ENCODE measurements around the gene ADARB2. TPM values are rescaled to one million over a fixed set of nuclear protein-coding genes. Genes with fewer than 3 reads are reported as not detected.
"Not testable (repeated sequence)": the region's sequence is repeated elsewhere in the genome, so short reads cannot be mapped to it uniquely, and the experiment has no call there.

Gene ADARB2
- total RNA-seq, 1 donor from 2014 or later: 0.05 TPM

DNA sequence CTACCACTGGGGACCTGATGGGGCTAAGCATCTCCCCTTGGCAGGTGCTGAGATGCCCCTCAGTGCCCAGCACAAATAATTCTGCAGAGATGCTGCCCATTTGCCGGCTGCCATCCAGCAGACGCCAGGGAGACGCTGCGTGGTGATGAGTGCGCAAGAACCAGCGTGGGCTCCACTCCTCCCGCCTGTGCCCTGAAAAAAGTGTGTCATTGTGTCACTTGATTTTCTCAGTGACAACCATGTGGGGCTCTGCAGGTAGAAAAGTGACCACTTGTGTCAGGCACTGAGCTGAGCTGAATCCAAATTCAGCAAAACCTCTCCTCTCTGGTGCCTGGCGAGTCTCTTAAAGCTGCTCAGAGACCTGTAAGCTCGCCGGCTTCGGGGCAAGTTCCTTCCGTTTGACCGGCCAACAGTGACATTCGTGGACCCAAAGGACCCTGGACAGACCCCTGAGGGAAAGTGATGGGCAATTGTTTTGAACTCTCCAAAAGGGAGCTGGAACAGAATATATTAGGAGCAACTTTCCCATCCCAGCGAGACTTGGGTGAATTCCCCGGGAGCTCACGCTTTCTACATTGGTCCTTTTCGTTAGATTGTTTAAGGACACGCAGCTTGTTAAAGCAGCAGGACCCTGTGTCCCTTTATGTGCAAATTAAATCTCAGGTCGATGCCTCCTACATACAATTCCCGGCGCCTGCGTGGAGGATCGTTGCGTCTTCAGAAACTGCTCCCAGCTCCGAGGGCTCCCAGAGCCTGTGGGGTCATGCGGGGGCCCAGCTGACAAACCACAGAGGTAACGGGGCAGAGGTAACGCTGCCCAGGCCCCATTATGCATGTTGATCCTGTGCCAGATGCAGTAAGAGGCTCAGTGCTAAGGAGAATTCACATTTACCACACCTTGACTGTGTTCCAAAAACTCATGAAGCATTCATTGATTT, 332.7 kb downstream of the ADARB2 start:
- H3K4me3 Mint-ChIP-seq (ENCODE audit: low read depth): no peak overlapping the region
- no peaks in the 10 kb centered on the region for H3K9me3 Mint-ChIP-seq
- no peak overlapping the region for H3K27ac Mint-ChIP-seq
- intact Hi-C loops (cut with micrococcal nuclease): no loop called here
- no peaks in the 10 kb centered on the region for H3K4me1 Mint-ChIP-seq (ENCODE audit: low read depth)
- no peaks in the 10 kb centered on the region for H3K27me3 Mint-ChIP-seq (ENCODE audit: low read depth)
- no peak for DNase-seq (ENCODE audit: low spot score)
- no peaks in the 10 kb centered on the region for H3K36me3 Mint-ChIP-seq (ENCODE audit: low read depth)

DNA sequence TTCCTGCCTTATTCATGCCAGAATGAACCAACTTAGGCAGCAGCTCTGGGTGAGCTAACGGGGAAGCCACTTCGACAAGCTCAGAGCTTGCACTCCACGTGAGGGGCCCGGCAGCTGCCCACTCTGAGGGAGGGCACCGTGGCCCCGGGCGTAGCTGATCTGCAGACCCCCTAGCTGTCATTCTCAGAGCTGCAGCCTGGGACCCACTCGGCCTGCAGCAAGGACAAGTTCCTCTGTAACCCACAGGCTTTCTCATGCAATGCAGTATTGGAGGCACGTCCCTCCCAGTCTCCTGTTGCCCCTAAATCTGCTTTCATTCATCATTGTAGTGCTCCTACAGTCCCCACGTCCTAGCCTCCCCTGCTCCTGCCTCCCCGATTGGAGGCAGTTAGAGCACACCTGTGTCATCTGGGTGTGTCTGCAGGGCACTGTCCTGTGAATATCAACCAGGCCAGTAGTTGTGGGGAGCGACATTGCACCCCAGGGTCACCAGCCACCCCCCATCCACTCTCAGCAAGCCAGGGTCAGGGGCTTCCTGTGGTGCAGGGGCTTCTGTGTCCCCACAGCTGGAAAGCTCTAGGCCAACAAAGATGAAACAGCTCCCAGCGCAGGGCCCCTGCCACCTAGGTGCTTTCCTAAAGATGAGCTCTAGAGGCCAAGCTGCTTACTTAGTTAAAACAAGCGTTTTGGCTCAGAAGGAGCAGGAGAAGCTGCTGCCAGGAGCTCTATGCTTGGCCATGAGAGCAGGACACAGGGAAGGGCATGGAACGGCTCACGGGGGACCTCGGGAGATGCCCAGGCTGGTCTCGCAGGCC, 333.6 kb downstream of the ADARB2 start:
- intact Hi-C loops (cut with micrococcal nuclease): no loop called here
- Mint-ChIP-seq H3K27me3 (ENCODE audit: low read depth) (no peaks in the 10 kb centered on the region), H3K27ac (no peak overlapping the region), H3K9me3 (no peaks in the 10 kb centered on the region), H3K4me1 (ENCODE audit: low read depth) (no peaks in the 10 kb centered on the region), H3K4me3 (ENCODE audit: low read depth) (no peak overlapping the region), H3K36me3 (ENCODE audit: low read depth) (no peaks in the 10 kb centered on the region)
- DNase-seq (ENCODE audit: low spot score): no peak

DNA sequence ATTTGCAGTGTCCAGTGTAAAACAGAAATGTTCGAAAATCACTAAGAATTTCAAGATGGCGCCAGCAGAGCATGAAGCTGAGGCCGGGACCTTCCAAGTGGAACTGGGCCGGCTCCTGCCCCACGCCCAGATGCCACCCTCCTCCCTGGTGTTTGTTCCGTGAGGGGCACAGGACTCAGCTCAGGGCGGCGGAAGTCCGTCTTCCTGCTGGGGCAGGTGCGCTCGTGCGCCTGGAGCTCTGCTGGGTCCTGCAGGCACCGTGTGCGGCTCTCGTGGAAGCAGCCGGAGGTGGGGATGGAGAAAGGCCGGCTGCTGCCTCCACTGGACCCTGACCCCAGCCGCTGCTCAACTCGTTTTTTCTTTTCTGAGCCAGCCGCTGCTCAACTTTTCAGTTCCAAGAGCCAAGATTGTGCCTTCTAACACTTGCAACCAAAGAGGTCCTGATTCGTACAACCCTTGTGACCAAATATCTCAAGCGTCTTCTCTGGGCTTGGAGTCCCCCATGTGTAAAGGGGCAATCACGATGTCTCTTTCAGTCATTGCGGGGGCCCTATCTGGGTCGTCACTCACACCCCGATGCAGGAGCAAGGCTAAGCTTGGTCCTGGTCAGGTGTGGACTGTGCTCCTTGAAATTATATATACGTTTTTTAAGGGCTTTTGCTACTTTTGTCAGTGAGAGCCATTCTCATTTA, 334.4 kb downstream of the ADARB2 start:
- Mint-ChIP-seq H3K9me3 (no peaks in the 10 kb centered on the region), H3K27ac (no peak overlapping the region), H3K36me3 (ENCODE audit: low read depth) (no peaks in the 10 kb centered on the region), H3K27me3 (ENCODE audit: low read depth) (no peaks in the 10 kb centered on the region), H3K4me3 (ENCODE audit: low read depth) (no peak overlapping the region), H3K4me1 (ENCODE audit: low read depth) (no peaks in the 10 kb centered on the region)
- no peak for DNase-seq (ENCODE audit: low spot score)
- intact Hi-C loops (cut with micrococcal nuclease): no loop called here

- Mint-ChIP-seq H3K4me1 (ENCODE audit: low read depth) (no peaks in the 10 kb centered on the region), H3K27ac (no peak overlapping the region), H3K4me3 (ENCODE audit: low read depth) (no peak overlapping the region), H3K27me3 (ENCODE audit: low read depth) (no peaks in the 10 kb centered on the region), H3K9me3 (no peaks in the 10 kb centered on the region), H3K36me3 (ENCODE audit: low read depth) (no peaks in the 10 kb centered on the region)
- intact Hi-C loops (cut with micrococcal nuclease): no loop called here
- DNase-seq (ENCODE audit: low spot score): no peak
These were observed 335.1 kb downstream of the ADARB2 start for GRCh38 chr10:1402016-1402770.

GRCh38 chr10:1401071-1401965, 336.0 kb downstream of the ADARB2 start:
- Mint-ChIP-seq H3K9me3 (no peaks in the 10 kb centered on the region), H3K27ac (no peak overlapping the region), H3K27me3 (ENCODE audit: low read depth) (no peaks in the 10 kb centered on the region), H3K4me3 (ENCODE audit: low read depth) (no peak overlapping the region), H3K36me3 (ENCODE audit: low read depth) (no peaks in the 10 kb centered on the region), H3K4me1 (ENCODE audit: low read depth) (no peaks in the 10 kb centered on the region)
- DNase-seq (ENCODE audit: low spot score): no peak
- intact Hi-C loops (cut with micrococcal nuclease): no loop called here

DNA sequence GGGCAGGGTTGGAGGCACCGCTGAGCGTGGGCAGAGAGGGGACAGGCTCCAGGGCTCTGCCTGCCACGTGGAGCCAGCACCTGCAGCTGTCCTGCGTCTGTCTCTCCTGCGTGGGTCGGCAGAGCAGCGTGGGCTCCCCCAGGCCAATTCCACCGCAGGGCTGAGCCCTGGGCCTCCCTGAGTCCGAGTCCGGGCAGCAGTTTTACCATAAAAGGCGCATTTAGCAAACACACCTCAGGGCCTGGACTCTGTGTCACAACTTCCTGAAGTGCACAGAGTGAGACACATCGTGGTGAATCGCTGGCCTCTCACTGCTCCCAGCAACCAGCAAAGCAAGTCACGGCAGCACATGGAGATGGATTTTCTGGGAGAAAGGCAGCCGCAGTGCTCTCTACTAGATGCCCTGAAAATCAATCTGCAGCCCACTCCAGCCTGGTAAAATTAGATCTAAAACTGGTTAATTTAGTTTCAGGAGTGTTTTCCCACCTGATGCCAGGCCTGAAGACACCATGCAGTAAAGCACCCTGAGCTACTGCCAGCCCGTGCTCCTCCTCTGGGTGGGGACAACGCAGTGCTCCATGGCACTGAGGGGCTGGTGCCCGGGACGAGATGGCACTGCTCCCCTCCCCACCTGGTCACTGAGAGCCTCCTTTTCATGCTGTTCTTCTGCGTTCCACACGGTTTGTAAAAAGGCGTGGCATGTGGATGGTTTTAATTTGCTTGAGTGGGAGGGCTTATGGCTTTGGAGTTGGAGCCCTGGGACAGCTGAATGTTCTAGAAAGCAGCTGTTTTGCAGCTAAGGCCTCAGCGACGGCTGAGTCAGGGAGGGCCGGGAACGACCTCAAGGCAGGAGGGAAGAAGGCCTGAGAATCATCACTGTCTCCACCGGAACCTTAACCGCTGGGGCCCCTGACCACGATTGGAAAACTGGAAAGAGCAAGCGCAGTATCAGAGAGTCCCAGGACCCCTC, 336.9 kb downstream of the ADARB2 start:
- intact Hi-C loops (cut with micrococcal nuclease): no loop called here
- no peaks in the 10 kb centered on the region for H3K9me3 Mint-ChIP-seq
- DNase-seq (ENCODE audit: low spot score): no peak
- H3K4me1 Mint-ChIP-seq (ENCODE audit: low read depth): no peaks in the 10 kb centered on the region
- H3K27ac Mint-ChIP-seq: no peak overlapping the region
- no peaks in the 10 kb centered on the region for H3K27me3 Mint-ChIP-seq (ENCODE audit: low read depth)
- H3K36me3 Mint-ChIP-seq (ENCODE audit: low read depth): no peaks in the 10 kb centered on the region
- H3K4me3 Mint-ChIP-seq (ENCODE audit: low read depth): no peak overlapping the region

GRCh38 chr10:1399431-1400100, 337.8 kb downstream of the ADARB2 start:
- Mint-ChIP-seq H3K4me3 (ENCODE audit: low read depth) (no peak overlapping the region), H3K27ac (no peak overlapping the region), H3K36me3 (ENCODE audit: low read depth) (no peaks in the 10 kb centered on the region), H3K4me1 (ENCODE audit: low read depth) (no peaks in the 10 kb centered on the region), H3K27me3 (ENCODE audit: low read depth) (no peaks in the 10 kb centered on the region), H3K9me3 (no peaks in the 10 kb centered on the region)
- intact Hi-C loops (cut with micrococcal nuclease): no loop called here
- DNase-seq (ENCODE audit: low spot score): no peak

DNA sequence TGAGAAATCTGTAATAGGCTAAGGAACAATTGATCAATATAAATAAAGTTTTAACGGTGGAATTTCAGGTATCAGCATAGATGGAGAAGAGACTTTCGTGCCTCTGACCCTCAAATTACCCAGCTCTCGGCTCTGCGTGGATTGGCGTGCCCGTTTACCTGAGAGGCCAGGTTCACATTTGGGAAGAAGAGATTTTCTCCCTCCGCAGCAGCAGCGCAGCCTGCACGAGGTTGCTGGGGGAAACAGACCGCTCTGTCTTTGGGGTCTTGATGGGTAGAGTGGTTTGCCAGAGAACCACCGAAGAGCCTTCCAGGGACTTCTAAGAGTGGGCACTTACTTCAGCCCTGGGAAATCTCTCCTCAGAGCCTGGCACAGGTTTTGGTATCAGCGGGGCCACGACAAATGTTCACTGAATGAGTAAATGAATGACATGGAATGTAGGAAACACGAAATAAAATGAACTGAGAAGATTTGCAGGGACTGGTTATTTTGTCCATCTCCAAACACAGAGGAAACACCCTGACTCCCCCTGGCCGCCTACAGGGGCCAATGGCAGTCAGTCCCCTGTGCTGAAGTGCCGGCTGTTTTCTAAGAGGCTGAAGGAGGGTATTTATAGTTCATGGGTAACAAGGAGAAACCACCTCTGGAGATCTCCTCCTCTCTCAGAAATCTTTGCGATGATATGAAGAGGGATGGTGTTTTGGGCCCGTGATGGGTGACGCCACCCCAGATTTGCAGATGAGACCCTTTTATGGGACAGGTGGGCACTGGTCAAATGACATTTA, 338.5 kb downstream of the ADARB2 start:
- Mint-ChIP-seq H3K9me3 (no peaks in the 10 kb centered on the region), H3K36me3 (ENCODE audit: low read depth) (no peaks in the 10 kb centered on the region), H3K4me1 (ENCODE audit: low read depth) (no peaks in the 10 kb centered on the region), H3K27ac (no peak overlapping the region), H3K27me3 (ENCODE audit: low read depth) (no peaks in the 10 kb centered on the region), H3K4me3 (ENCODE audit: low read depth) (no peak overlapping the region)
- intact Hi-C loops (cut with micrococcal nuclease): no loop called here
- DNase-seq (ENCODE audit: low spot score): no peak

DNA sequence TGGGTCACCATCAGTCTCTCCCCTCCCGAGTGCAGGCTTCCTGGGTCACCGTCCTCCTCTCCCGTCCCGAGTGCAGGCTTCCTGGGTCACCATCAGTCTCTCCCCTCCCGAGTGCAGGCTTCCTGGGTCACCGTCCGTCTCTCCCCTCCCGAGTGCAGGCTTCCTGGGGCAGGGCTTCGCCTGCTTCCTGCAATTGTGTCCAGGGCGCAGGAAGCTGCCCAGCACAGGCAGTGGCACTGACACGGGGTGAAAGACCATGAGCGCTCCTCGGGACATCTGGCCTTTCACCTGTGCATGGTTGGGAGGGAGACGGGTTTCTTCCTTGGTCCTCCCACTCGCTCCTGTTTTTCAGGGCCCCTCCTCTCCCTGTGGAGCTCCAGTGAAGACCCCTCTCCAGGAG, 339.2 kb downstream of the ADARB2 start:
- H3K9me3 Mint-ChIP-seq; DNase-seq (ENCODE audit: low spot score); H3K4me1 Mint-ChIP-seq (ENCODE audit: low read depth); H3K27ac Mint-ChIP-seq; intact Hi-C loops (cut with micrococcal nuclease); H3K4me3 Mint-ChIP-seq (ENCODE audit: low read depth); H3K36me3 Mint-ChIP-seq (ENCODE audit: low read depth); H3K27me3 Mint-ChIP-seq (ENCODE audit: low read depth): not testable (repeated sequence)

GRCh38 chr10:1396297-1396635, 341.1 kb downstream of the ADARB2 start:
- Mint-ChIP-seq H3K27ac (no peak overlapping the region), H3K9me3 (no peaks in the 10 kb centered on the region), H3K27me3 (ENCODE audit: low read depth) (no peaks in the 10 kb centered on the region), H3K36me3 (ENCODE audit: low read depth) (no peaks in the 10 kb centered on the region), H3K4me3 (ENCODE audit: low read depth) (no peak overlapping the region), H3K4me1 (ENCODE audit: low read depth) (no peaks in the 10 kb centered on the region)
- intact Hi-C loops (cut with micrococcal nuclease): no loop called here
- DNase-seq (ENCODE audit: low spot score): no peak

Data from activated T-helper 2 cell treated with anti-CD3 and anti-CD28 coated beads, Interferon-gamma antibody, Interleukin-2, Interleukin-4, amounts not matched to agents 10 μg/mL and 5 μg/mL and 100 μg/mL, durations not matched to agents 14 hours and 24 hours and 36 hours (primary cell).